ENCODE data around the gene CCNT2.

DNA sequence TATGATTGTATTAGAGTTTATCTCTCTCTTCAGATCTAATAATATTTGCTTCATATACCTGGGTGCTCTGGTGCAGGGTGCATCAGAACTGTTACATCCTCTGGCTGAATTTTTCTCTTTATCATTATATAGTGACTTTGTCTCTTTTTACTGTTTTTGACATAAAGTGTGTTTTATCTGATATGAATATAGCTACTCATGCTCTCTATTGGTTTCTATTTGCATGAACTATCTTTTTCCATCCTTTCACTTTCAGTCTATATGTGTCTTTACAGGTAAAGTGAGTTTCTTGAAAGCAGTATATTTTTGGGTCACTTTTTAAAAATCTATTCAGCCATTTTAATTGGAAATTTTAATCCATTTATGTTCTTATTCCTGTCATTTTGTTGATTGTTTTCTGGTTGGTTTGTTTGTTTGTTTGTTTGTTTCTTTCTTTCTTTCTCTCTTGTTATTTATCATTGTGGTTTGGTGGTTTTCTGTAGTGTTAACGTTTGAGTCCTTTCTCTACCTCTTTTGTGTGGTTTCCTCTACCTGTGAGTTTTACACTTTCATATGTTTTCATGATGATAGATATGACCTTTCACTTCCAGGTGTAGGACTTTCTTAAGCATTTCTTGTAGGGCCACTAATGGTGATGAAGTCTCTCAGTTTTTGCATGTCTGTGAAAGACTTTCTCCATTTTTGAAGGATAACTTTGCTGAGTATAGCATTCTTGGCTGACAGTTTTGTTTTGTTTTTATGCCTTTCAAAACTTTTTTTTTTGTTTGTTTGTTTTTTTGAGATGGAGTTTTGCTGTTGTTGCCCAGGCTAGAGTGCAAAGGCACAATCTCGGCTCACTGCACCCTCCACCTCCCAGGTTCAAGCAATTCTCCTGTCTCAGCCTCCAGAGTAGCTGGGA lies 54.9 kb downstream of the CCNT2 start:
- TF ChIP-seq SIN3A (IDR thresholded peaks at IDR 0.05; ENCODE audit: borderline replicate concordance, insufficient read depth, low read length): no peak
- no peak for TF ChIP-seq POLR2AphosphoS5 (IDR thresholded peaks at IDR 0.05; ENCODE audit: low read depth, low read length)
- TF ChIP-seq, protein P1, sequence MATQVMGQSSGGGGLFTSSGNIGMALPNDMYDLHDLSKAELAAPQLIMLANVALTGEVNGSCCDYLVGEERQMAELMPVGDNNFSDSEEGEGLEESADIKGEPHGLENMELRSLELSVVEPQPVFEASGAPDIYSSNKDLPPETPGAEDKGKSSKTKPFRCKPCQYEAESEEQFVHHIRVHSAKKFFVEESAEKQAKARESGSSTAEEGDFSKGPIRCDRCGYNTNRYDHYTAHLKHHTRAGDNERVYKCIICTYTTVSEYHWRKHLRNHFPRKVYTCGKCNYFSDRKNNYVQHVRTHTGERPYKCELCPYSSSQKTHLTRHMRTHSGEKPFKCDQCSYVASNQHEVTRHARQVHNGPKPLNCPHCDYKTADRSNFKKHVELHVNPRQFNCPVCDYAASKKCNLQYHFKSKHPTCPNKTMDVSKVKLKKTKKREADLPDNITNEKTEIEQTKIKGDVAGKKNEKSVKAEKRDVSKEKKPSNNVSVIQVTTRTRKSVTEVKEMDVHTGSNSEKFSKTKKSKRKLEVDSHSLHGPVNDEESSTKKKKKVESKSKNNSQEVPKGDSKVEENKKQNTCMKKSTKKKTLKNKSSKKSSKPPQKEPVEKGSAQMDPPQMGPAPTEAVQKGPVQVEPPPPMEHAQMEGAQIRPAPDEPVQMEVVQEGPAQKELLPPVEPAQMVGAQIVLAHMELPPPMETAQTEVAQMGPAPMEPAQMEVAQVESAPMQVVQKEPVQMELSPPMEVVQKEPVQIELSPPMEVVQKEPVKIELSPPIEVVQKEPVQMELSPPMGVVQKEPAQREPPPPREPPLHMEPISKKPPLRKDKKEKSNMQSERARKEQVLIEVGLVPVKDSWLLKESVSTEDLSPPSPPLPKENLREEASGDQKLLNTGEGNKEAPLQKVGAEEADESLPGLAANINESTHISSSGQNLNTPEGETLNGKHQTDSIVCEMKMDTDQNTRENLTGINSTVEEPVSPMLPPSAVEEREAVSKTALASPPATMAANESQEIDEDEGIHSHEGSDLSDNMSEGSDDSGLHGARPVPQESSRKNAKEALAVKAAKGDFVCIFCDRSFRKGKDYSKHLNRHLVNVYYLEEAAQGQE (IDR thresholded peaks at IDR 0.05; ENCODE audit: insufficient read depth in 1 of 2, low read depth in 2 of 2, low read length in 2 of 2): no peak

Data from PFSK-1 (cell line).